ENCODE results near the gene SPC24. TPM values are rescaled to one million over a fixed set of nuclear protein-coding genes. Genes with fewer than 3 reads are reported as not detected.

SPC24 gene
- total RNA-seq, 1 experiment from 2014 or later, result 36.4 TPM

DNA sequence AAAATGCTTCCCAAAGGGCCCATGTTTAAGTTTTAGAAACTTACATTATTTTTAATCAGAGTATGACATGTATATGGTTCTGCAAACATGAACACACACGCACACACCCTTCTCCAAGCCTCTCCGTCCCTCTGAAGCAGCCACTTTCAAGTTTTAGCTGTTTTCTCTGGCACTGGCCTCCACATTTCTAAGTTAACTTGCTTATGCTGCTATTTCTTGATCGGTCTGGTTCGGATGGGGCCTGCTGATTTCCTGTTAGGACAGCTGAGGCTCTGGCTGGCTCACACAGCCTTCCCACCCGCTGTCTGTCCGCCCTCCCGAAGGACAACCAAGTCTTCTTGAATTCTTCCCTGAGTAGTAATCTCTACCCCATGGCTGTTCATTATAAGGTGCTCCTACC lies 4.4 kb downstream of the SPC24 start:
- Mint-ChIP-seq H3K27me3 (ENCODE audit: unreplicated experiment) (no peaks in the 10 kb centered on the region), H3K4me1 (ENCODE audit: low read depth, unreplicated experiment) (peaks cover 9% of the 10 kb centered on the region), H3K4me3 (ENCODE audit: low read depth, unreplicated experiment) (no peak overlapping the region), H3K27ac (ENCODE audit: unreplicated experiment) (no peak overlapping the region), H3K9me3 (ENCODE audit: low read depth, unreplicated experiment) (no peaks in the 10 kb centered on the region), H3K36me3 (ENCODE audit: insufficient read depth, unreplicated experiment) (peaks cover 25% of the 10 kb centered on the region)
- BruUV-seq (replicated peaks), result no TSS peak
- intact Hi-C loops (cut with micrococcal nuclease; ENCODE audit: unreplicated experiment), result no loop called here
- TF ChIP-seq, protein P1, sequence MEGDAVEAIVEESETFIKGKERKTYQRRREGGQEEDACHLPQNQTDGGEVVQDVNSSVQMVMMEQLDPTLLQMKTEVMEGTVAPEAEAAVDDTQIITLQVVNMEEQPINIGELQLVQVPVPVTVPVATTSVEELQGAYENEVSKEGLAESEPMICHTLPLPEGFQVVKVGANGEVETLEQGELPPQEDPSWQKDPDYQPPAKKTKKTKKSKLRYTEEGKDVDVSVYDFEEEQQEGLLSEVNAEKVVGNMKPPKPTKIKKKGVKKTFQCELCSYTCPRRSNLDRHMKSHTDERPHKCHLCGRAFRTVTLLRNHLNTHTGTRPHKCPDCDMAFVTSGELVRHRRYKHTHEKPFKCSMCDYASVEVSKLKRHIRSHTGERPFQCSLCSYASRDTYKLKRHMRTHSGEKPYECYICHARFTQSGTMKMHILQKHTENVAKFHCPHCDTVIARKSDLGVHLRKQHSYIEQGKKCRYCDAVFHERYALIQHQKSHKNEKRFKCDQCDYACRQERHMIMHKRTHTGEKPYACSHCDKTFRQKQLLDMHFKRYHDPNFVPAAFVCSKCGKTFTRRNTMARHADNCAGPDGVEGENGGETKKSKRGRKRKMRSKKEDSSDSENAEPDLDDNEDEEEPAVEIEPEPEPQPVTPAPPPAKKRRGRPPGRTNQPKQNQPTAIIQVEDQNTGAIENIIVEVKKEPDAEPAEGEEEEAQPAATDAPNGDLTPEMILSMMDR (IDR thresholded peaks at IDR 0.05; ENCODE audit: unreplicated experiment), result no peak
- no peak for DNase-seq
- CTCF ChIA-PET, result no interaction called here

DNA sequence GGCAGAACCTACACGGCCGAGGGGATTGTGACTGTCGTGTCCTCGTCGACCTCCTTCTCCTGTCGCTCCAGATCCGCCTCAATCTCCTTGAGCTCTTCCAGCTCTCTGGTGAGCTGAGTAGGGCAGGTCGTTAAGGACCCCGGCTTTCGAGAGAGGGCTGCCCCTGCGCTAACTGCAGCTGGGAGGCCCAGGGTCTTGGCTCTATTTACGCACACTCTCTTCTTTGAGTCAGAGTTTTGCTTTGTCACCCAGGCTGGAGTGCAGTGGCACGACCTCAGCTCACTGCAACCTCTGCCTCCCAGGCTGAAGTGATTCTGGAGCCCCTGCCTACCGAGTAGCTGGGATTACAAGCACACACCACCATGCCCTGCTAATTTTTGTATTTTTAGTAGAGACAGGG lies 7.6 kb downstream of the SPC24 start:
- Mint-ChIP-seq H3K4me1 (ENCODE audit: low read depth, unreplicated experiment) (no peaks in the 10 kb centered on the region), H3K27ac (ENCODE audit: unreplicated experiment) (no peak overlapping the region), H3K36me3 (ENCODE audit: insufficient read depth, unreplicated experiment) (peaks cover 13% of the 10 kb centered on the region), H3K9me3 (ENCODE audit: low read depth, unreplicated experiment) (no peaks in the 10 kb centered on the region), H3K4me3 (ENCODE audit: low read depth, unreplicated experiment) (no peak overlapping the region), H3K27me3 (ENCODE audit: unreplicated experiment) (no peaks in the 10 kb centered on the region)
- CTCF ChIA-PET, result no interaction called here
- no peak for DNase-seq
- intact Hi-C loops (cut with micrococcal nuclease; ENCODE audit: unreplicated experiment), result no loop called here
- TF ChIP-seq, protein P1 (IDR thresholded peaks at IDR 0.05; ENCODE audit: unreplicated experiment), result no peak
- BruUV-seq (replicated peaks), result no TSS peak

DNA sequence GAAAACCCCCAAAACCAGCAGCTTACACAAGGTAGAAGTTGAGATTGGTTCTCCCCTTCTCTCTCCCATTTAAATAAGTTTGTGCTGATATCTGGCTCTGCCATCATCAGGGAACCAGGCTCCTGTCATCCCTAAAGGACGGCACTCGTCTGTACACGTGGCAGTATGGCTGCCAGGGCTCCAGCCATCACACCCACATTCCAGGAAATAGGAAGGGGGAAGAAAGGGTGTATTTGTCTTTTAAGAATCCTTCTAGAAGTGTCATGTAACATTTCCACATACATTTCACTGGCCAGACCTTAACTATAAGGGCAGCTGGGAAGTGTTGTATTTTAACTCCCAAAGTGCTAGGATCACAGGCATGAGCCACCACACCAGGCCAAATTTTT lies 10.1 kb downstream of the SPC24 start:
- Mint-ChIP-seq H3K27ac (ENCODE audit: unreplicated experiment) (no peak overlapping the region), H3K4me1 (ENCODE audit: low read depth, unreplicated experiment) (no peaks in the 10 kb centered on the region), H3K27me3 (ENCODE audit: unreplicated experiment) (no peaks in the 10 kb centered on the region), H3K36me3 (ENCODE audit: insufficient read depth, unreplicated experiment) (peaks cover 29% of the 10 kb centered on the region), H3K9me3 (ENCODE audit: low read depth, unreplicated experiment) (no peaks in the 10 kb centered on the region), H3K4me3 (ENCODE audit: low read depth, unreplicated experiment) (no peak overlapping the region)
- BruUV-seq (replicated peaks), result no TSS peak
- CTCF ChIA-PET, result no interaction called here
- no peak for DNase-seq
- intact Hi-C loops (cut with micrococcal nuclease; ENCODE audit: unreplicated experiment), result no loop called here
- TF ChIP-seq, protein P1 (IDR thresholded peaks at IDR 0.05; ENCODE audit: unreplicated experiment), result no peak

DNA sequence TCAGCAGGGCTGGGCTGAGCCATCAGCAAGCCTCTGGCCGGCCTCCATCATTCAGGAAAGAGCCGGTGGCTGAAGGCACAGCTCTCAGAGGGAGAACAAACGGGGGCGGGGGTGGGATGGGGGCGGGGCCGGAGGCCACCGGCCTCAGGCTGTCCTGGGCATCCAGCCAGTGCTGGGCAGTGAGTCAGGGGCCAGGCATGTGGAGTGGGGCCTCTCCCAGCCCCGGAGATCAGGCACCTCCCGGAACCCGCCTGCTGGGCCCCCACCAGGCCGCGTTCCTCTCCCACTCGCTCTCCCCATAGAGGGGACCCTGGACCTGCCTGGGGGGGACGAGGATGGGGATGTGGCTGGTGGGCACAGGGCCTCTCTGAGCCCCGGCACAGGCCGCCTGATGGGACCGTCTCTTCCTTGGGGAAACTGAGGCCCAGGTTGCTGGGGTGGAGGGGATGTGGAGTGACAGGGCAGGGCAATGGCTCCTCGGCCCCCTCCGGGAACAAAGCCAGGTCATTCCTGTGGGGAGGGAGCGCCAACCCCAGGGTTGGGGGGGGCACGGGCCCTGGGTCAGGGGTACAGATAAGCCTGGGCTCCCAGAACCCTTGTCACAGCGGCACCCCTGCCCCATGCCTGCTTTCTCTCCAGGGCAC lies 12.9 kb downstream of the SPC24 start:
- peak; percentile 93 for DNase-seq
- Mint-ChIP-seq H3K4me3 (ENCODE audit: low read depth, unreplicated experiment) (peak overlapping the region; percentile 30), H3K4me1 (ENCODE audit: low read depth, unreplicated experiment) (peaks cover 12% of the 10 kb centered on the region), H3K27me3 (ENCODE audit: unreplicated experiment) (no peaks in the 10 kb centered on the region), H3K9me3 (ENCODE audit: low read depth, unreplicated experiment) (no peaks in the 10 kb centered on the region), H3K27ac (ENCODE audit: unreplicated experiment) (peak overlapping the region; percentile 58), H3K36me3 (ENCODE audit: insufficient read depth, unreplicated experiment) (peaks cover 50% of the 10 kb centered on the region)
- no TSS peak for BruUV-seq (replicated peaks)
- TF ChIP-seq, protein P1 (IDR thresholded peaks at IDR 0.05; ENCODE audit: unreplicated experiment), result no peak
- CTCF ChIA-PET, result interaction anchor here (1.0 to 1.4 kb wide), 4 partner anchors 10 to 239 kb away, joined by 3 to 5 read pairs (median 4); no protein-coding TSS in a partner anchor
- intact Hi-C loops (cut with micrococcal nuclease; ENCODE audit: unreplicated experiment), result no loop called here

Data from Calu3 (cell line).